HepG2 (cell line): Measurements from ENCODE around the gene MEIG1. TPM values are rescaled to one million over a fixed set of nuclear protein-coding genes. Genes with fewer than 3 reads are reported as not detected.
A peak's percentile ranks its signal among the peaks of the same experiment; 100 is the strongest.

Source experiments
- CEBPG ChIP-seq: IDR thresholded peaks from 2 replicates; pipeline ENCODE4 v1.6.1; 2016
- CREB3 ChIP-seq: sonication (generic); formaldehyde crosslinking; IDR thresholded peaks from 2 replicates; pipeline ENCODE4 v1.5.0; 2020; ENCODE audit warnings: missing genetic modification reagents
- FOSL2 ChIP-seq: sonication (generic); formaldehyde crosslinking; IDR thresholded peaks from 2 replicates; pipeline ENCODE4 v1.4.0; 2020; ENCODE audit warnings: missing genetic modification reagents
- GABPB1 ChIP-seq: IDR thresholded peaks from 2 replicates; pipeline ENCODE4 v1.6.1; 2016; ENCODE audit warnings: mild to moderate bottlenecking, missing genetic modification reagents, moderate library complexity, missing compliant biosample characterization
- HNRNPL ChIP-seq: fragments of 200-400 bp; formaldehyde crosslinking; IDR thresholded peaks from 2 replicates; pipeline ENCODE4 v1.6.1; 2017; ENCODE audit warnings: mild to moderate bottlenecking, low read depth, low read length
- PHF21A ChIP-seq: sonication (generic); formaldehyde crosslinking; IDR thresholded peaks from 2 replicates; pipeline ENCODE4 v1.5.0; 2020; ENCODE audit warnings: mild to moderate bottlenecking, missing genetic modification reagents
- PPARG ChIP-seq: conservative IDR thresholded peaks from 2 replicates; pipeline ENCODE4 v1.6.1; 2016; ENCODE audit warnings: missing biosample characterization, missing genetic modification reagents
- RCOR2 ChIP-seq: IDR thresholded peaks from 2 replicates; pipeline ENCODE4 v1.6.1; 2016; ENCODE audit warnings: missing biosample characterization, missing genetic modification reagents
- SNRNP70 ChIP-seq: fragments of 200-400 bp; formaldehyde crosslinking; IDR thresholded peaks from 2 replicates; pipeline ENCODE4 v1.6.1; 2017; ENCODE audit warnings: mild to moderate bottlenecking, low read depth, low read length, moderate library complexity
- SP140L ChIP-seq: sonication (generic); formaldehyde crosslinking; IDR thresholded peaks from 2 replicates; pipeline ENCODE4 v1.4.0; 2020; ENCODE audit warnings: missing genetic modification reagents, borderline replicate concordance
- SP2 ChIP-seq: sonication (generic); formaldehyde crosslinking; IDR thresholded peaks from 2 replicates; pipeline ENCODE4 v1.5.1; 2020; ENCODE audit warnings: mild to moderate bottlenecking, missing genetic modification reagents
- STAT6 ChIP-seq: sonication (generic); formaldehyde crosslinking; IDR thresholded peaks from 2 replicates; pipeline ENCODE4 v1.4.0; 2020; ENCODE audit warnings: missing genetic modification reagents, mild to moderate bottlenecking, borderline replicate concordance
- TMF1 ChIP-seq: sonication (generic); formaldehyde crosslinking; IDR thresholded peaks from 2 replicates; pipeline ENCODE4 v1.8.1; 2022; ENCODE audit warnings: low read depth, missing genetic modification reagents
- ZBTB8A ChIP-seq: sonication (generic); formaldehyde crosslinking; IDR thresholded peaks from 2 replicates; pipeline ENCODE4 v1.4.0; 2020; ENCODE audit warnings: mild to moderate bottlenecking, low read depth, missing genetic modification reagents, borderline replicate concordance
- ZFAT ChIP-seq: sonication (generic); formaldehyde crosslinking; conservative IDR thresholded peaks from 2 replicates; pipeline ENCODE4 v1.8.1; 2023; ENCODE audit warnings: missing genetic modification reagents, inconsistent platforms
- ZIK1 ChIP-seq: sonication (generic); formaldehyde crosslinking; IDR thresholded peaks from 2 replicates; pipeline ENCODE4 v1.5.0; 2020; ENCODE audit warnings: mild to moderate bottlenecking, low read depth, missing genetic modification reagents, borderline replicate concordance
- ZNF121 ChIP-seq: sonication (generic); formaldehyde crosslinking; IDR thresholded peaks from 2 replicates; pipeline ENCODE4 v1.5.0; 2020; ENCODE audit warnings: mild to moderate bottlenecking, missing genetic modification reagents
- ZNF335 ChIP-seq: sonication (generic); formaldehyde crosslinking; IDR thresholded peaks from 2 replicates; pipeline ENCODE4 v1.4.0; 2020; ENCODE audit warnings: missing genetic modification reagents
- ZNF430 ChIP-seq: sonication (generic); formaldehyde crosslinking; IDR thresholded peaks from 2 replicates; pipeline ENCODE4 v1.9.0; 2021; ENCODE audit warnings: mild to moderate bottlenecking, missing genetic modification reagents
- ZNF431 ChIP-seq: sonication (generic); formaldehyde crosslinking; IDR thresholded peaks from 2 replicates; pipeline ENCODE4 v1.9.0; 2022; ENCODE audit warnings: missing genetic modification reagents, low read depth, mild to moderate bottlenecking, borderline replicate concordance
- ZNF530 ChIP-seq: sonication (generic); formaldehyde crosslinking; IDR thresholded peaks from 2 replicates; pipeline ENCODE4 v1.5.0; 2020; ENCODE audit warnings: low read depth, mild to moderate bottlenecking, missing genetic modification reagents
- ZNF652 ChIP-seq: IDR thresholded peaks from 2 replicates; pipeline ENCODE4 v1.6.1; 2016; ENCODE audit warnings: low read depth, borderline replicate concordance
- polyA plus RNA-seq, 8 experiments: library from polyadenylated mRNA; depleted of rRNA in 3 of 8; stranded (reverse) in 7 of 8; unstranded in 1 of 8; fragments of >200 nt; fragmentation: Illumina TruSeq in 4 of 8; extraction: Trizol in 4 of 8; gene quantifications; 2 replicates each; pipeline versions ENCODE4 v1.2.1 to v1.2.3, GENCODE V29; 2011 to 2016; ENCODE audit warnings: low read depth in 4 of 8, missing spikeins in 1 of 8, mixed read lengths in 1 of 8; ENCODE audit not compliant: insufficient read depth in 1 of 8
- total RNA-seq, 5 experiments: library from RNA; depleted of rRNA; stranded (reverse); fragments of >200 nt; fragmentation: Illumina TruSeq; extraction: Trizol; gene quantifications; 2 replicates each; pipeline ENCODE4 v1.2.3, GENCODE V29; 2016; ENCODE audit warnings: low read depth in 1 of 5

Gene MEIG1
- total and polyA plus RNA-seq, 2 of the 13 experiments (the other 11 are each of a cell fraction or from before 2014, with no cell fraction given) = not detected

- TF ChIP-seq ZNF121 (peak; percentile 47; the same call in 1 of the 2 replicates), FOSL2 (CRISPR knock-in tag) (peak; percentile 56), GABPB1 (CRISPR knock-in tag) (peak; percentile 96), CREB3 (CRISPR knock-in tag) (peak; percentile 88; the same call in 1 of the 2 replicates), HNRNPL (peak; percentile 69; the same call in 1 of the 2 replicates), SP140L (CRISPR knock-in tag) (no peak), ZNF335 (peak; percentile 91), ZFAT (CRISPR knock-in tag) (no peak), ZNF652 (CRISPR knock-in tag) (0 out of 2 replicates have a peak, but pooled peaks have one; percentile 6), ZNF430 (peak; percentile 56; the same call in 1 of the 2 replicates), RCOR2 (CRISPR knock-in tag) (0 out of 2 replicates have a peak, but pooled peaks have one; percentile 43), PPARG (0 out of 2 replicates have a peak, but pooled peaks have one; percentile 34), ZIK1 (CRISPR knock-in tag) (peak; percentile 81; the same call in 1 of the 2 replicates), ZBTB8A (no peak), PHF21A (CRISPR knock-in tag) (peak; percentile 95), CEBPG (CRISPR knock-in tag) (no peak), SNRNP70 (no peak), STAT6 (CRISPR knock-in tag) (peak; percentile 96; the same call in 1 of the 2 replicates), SP2 (CRISPR knock-in tag) (peak; percentile 79), ZNF530 (CRISPR knock-in tag) (0 out of 2 replicates have a peak, but pooled peaks have one; percentile 40), TMF1 (peak; percentile 98), ZNF431 (CRISPR knock-in tag) (peak; percentile 95; the same call in 1 of the 2 replicates)
Measured at GRCh38 chr10:14954001-14954770, 5.0 kb upstream of the MEIG1 start, which contains the start of gene DCLRE1C (continued).
